HepG2 (cell line): ENCODE results near the gene TDP2. TPM values are rescaled to one million over a fixed set of nuclear protein-coding genes. Genes with fewer than 3 reads are reported as not detected.

Experiments
- ATAC-seq: fragments of 200-7000 bp; cut with Tn5 transposase; 3 replicates; pipeline ENCODE4 v1.9.1; 2020; ENCODE audit warnings: mild to moderate bottlenecking, moderate library complexity
- BruUV-seq: library from RNA; stranded (reverse); fragments of 400-500 nt; replicated peaks from 2 replicates; lab custom pipeline; 2021; lab: Mats Ljungman, UMichigan
- CTCF ChIA-PET: fragments of 300-600 bp; formaldehyde crosslinking; extraction: SDS; loops from one replicate; lab custom pipeline; 2021; ENCODE audit warnings: low total read pairs, inconsistent platforms, low intra/inter-chr PET ratio; lab: Yijun Ruan, JAX
- POLR2A ChIA-PET: fragments of 350-600 bp; sonication (Branson Sonifier 250); formaldehyde crosslinking; loops from one replicate; lab custom pipeline; 2020; ENCODE audit warnings: antibody characterized with exemption, inconsistent platforms; lab: Yijun Ruan, JAX
- DNase-seq: peaks from one replicate; pipeline ENCODE4 v3.0.0-alpha.2; 2015; ENCODE audit warnings: low spot score
- FAIRE-seq: peaks from 3 replicates; lab custom pipeline; 2011; peaks lifted over from hg19 to GRCh38; lab: Jason Lieb, UNC
- H2AFZ ChIP-seq: one replicate; pipeline ENCODE4 v1.6.1; 2011; ENCODE audit warnings: low read length, inconsistent platforms
- H3K27ac ChIP-seq: fragments of 300-600 bp; 3 replicates; pipeline ENCODE4 v1.8.0; 2011; ENCODE audit warnings: mixed run types, mild to moderate bottlenecking, mixed read lengths, low read length, inconsistent platforms; ENCODE audit not compliant: insufficient read depth; ENCODE audit errors: extremely low read length
- H3K27me3 ChIP-seq, 2 experiments: fragments of 200-600 bp in 1 of 2; 2 replicates in 1 of 2; 3 replicates in 1 of 2; pipeline versions ENCODE4 v1.6.0 to v1.8.0; 2011; ENCODE audit warnings: low read length in 2 of 2, mild to moderate bottlenecking in 2 of 2, moderate library complexity in 2 of 2, inconsistent platforms in 1 of 2; ENCODE audit not compliant: insufficient read depth in 2 of 2, control insufficient read depth in 1 of 2
- H3K36me3 ChIP-seq, 2 experiments: fragments of 200-600 bp in 1 of 2; replicated peaks in 1 of 2; 2 replicates in 1 of 2; 3 replicates in 1 of 2; pipeline versions ENCODE4 v1.5.1 to v1.8.0; 2011; ENCODE audit warnings: low read length in 2 of 2, inconsistent platforms in 1 of 2; ENCODE audit not compliant: insufficient read depth in 2 of 2, control insufficient read depth in 1 of 2
- H3K4me1 ChIP-seq: 2 replicates; pipeline ENCODE4 v1.5.1; 2012; ENCODE audit warnings: low read length, inconsistent platforms; ENCODE audit not compliant: insufficient read depth
- H3K4me2 ChIP-seq: 2 replicates; pipeline ENCODE4 v1.6.0; 2011; ENCODE audit warnings: low read depth, low read length, inconsistent platforms
- H3K4me3 ChIP-seq, 3 experiments: fragments of 200-600 bp in 1 of 3; sonication (generic), shearing (Covaris generic) in 1 of 3; replicated peaks in 1 of 3; 2 replicates each; pipeline ENCODE4 v1.5.1; 2011 to 2016; ENCODE audit warnings: low read length in 3 of 3, inconsistent platforms in 2 of 3, low read depth in 2 of 3, mild to moderate bottlenecking in 2 of 3, control low read depth in 1 of 3, mixed read lengths in 1 of 3; ENCODE audit not compliant: insufficient read depth in 1 of 3
- H3K79me2 ChIP-seq: one replicate; pipeline ENCODE4 v1.6.1; 2011; ENCODE audit warnings: low read length, inconsistent platforms; ENCODE audit not compliant: insufficient read depth
- H3K9ac ChIP-seq: 2 replicates; pipeline ENCODE4 v1.6.0; 2011; ENCODE audit warnings: mild to moderate bottlenecking, low read depth, low read length, inconsistent platforms; ENCODE audit not compliant: insufficient read depth
- H3K9me3 ChIP-seq: 2 replicates; pipeline ENCODE4 v1.5.1; 2012; ENCODE audit warnings: mild to moderate bottlenecking, low read length
- H4K20me1 ChIP-seq: 2 replicates; pipeline ENCODE4 v1.6.0; 2011; ENCODE audit warnings: inconsistent platforms, mild to moderate bottlenecking, low read length, moderate library complexity; ENCODE audit not compliant: insufficient read depth
- ARID5B ChIP-seq: IDR thresholded peaks from 2 replicates; pipeline ENCODE4 v1.4.0; 2020; ENCODE audit warnings: mild to moderate bottlenecking, missing genetic modification reagents
- GLI4 ChIP-seq: sonication (generic); formaldehyde crosslinking; IDR thresholded peaks from 2 replicates; pipeline ENCODE4 v1.5.1; 2020; ENCODE audit warnings: missing genetic modification reagents, mild to moderate bottlenecking, moderate library complexity, borderline replicate concordance
- NCOA1 ChIP-seq: sonication (generic); formaldehyde crosslinking; IDR thresholded peaks from 2 replicates; pipeline ENCODE4 v1.9.0; 2021; ENCODE audit warnings: missing genetic modification reagents
- POLR2A ChIP-seq, 2 experiments: IDR thresholded peaks; 2 replicates each; pipeline ENCODE4 v1.6.1; 2011; ENCODE audit warnings: low read depth in 2 of 2, low read length in 2 of 2, mild to moderate bottlenecking in 1 of 2, moderate library complexity in 1 of 2; ENCODE audit not compliant: insufficient read depth in 1 of 2
- POLR2AphosphoS5 ChIP-seq: IDR thresholded peaks from 2 replicates; pipeline ENCODE4 v1.6.1; 2012; ENCODE audit warnings: low read depth, low read length
- POLR2G ChIP-seq: fragments of 200-400 bp; formaldehyde crosslinking; IDR thresholded peaks from 2 replicates; pipeline ENCODE4 v1.6.1; 2018; ENCODE audit warnings: mild to moderate bottlenecking, low read depth, low read length, moderate library complexity
- RBM22 ChIP-seq: fragments of 200-400 bp; formaldehyde crosslinking; optimal IDR thresholded peaks from 2 replicates; pipeline ENCODE3; 2017; ENCODE audit warnings: mild to moderate bottlenecking, low read length, moderate library complexity
- TFAP4 ChIP-seq: sonication (generic); IDR thresholded peaks from 2 replicates; pipeline ENCODE4 v1.6.1; 2016; ENCODE audit warnings: low read depth, borderline replicate concordance
- THAP8 ChIP-seq: sonication (generic); formaldehyde crosslinking; IDR thresholded peaks from 2 replicates; pipeline ENCODE4 v1.5.1; 2020; ENCODE audit warnings: missing genetic modification reagents, mild to moderate bottlenecking, borderline replicate concordance
- ZIK1 ChIP-seq: sonication (generic); formaldehyde crosslinking; IDR thresholded peaks from 2 replicates; pipeline ENCODE4 v1.5.0; 2020; ENCODE audit warnings: mild to moderate bottlenecking, low read depth, missing genetic modification reagents, borderline replicate concordance
- ZNF18 ChIP-seq: sonication (generic); formaldehyde crosslinking; IDR thresholded peaks from 2 replicates; pipeline ENCODE4 v1.8.0; 2022; ENCODE audit warnings: mild to moderate bottlenecking, missing genetic modification reagents; ENCODE audit not compliant: insufficient replicate concordance
- ZNF639 ChIP-seq: conservative IDR thresholded peaks from 2 replicates; pipeline ENCODE4 v1.6.1; 2018; ENCODE audit warnings: missing genetic modification reagents
- ZNF883 ChIP-seq: sonication (generic); formaldehyde crosslinking; IDR thresholded peaks from 2 replicates; pipeline ENCODE4 v1.5.1; 2020; ENCODE audit warnings: mild to moderate bottlenecking, missing genetic modification reagents; ENCODE audit errors: not compliant biosample characterization
- WGBS: methylation state at CpG from one replicate; pipeline ENCODE4 v1.1.6; 2017; ENCODE audit warnings: low lambda C conversion rate; 5-methylcytosine and 5-hydroxymethylcytosine counted together
- in situ Hi-C: cut with HindIII; loops from 2 replicates; pipeline ENCODE4 v1.10.0; 2017; ENCODE audit warnings: low pct_unique_long_range_greater_than_20kb; ENCODE audit not compliant: extremely low pct_ligation_motif_present
- intact Hi-C: fragments of 100-400 bp; cut with micrococcal nuclease; formaldehyde crosslinking; loops from one replicate; pipeline ENCODE4 v1.10.0; 2022; ENCODE audit not compliant: unreplicated experiment
- polyA plus RNA-seq, 8 experiments: library from polyadenylated mRNA; depleted of rRNA in 3 of 8; stranded (reverse) in 7 of 8; unstranded in 1 of 8; fragments of >200 nt; fragmentation: Illumina TruSeq in 4 of 8; extraction: Trizol in 4 of 8; gene quantifications; 2 replicates each; pipeline versions ENCODE4 v1.2.1 to v1.2.3, GENCODE V29; 2011 to 2016; ENCODE audit warnings: low read depth in 4 of 8, missing spikeins in 1 of 8, mixed read lengths in 1 of 8; ENCODE audit not compliant: insufficient read depth in 1 of 8
- total RNA-seq, 5 experiments: library from RNA; depleted of rRNA; stranded (reverse); fragments of >200 nt; fragmentation: Illumina TruSeq; extraction: Trizol; gene quantifications; 2 replicates each; pipeline ENCODE4 v1.2.3, GENCODE V29; 2016; ENCODE audit warnings: low read depth in 1 of 5

The TDP2 gene
- total and polyA plus RNA-seq, 2 of the 13 experiments (the other 11 are each of a cell fraction or from before 2014, with no cell fraction given) = 30.5 to 42.6 TPM

GRCh38 chr6:24702720-24703282, 36.1 kb upstream of the TDP2 start:
- no TSS peak for BruUV-seq
- in situ Hi-C loops = no loop called here
- 95% methylated on average over 4 of the region's 4 CpGs for WGBS
- Histone ChIP-seq H4K20me1 (no peaks in the 10 kb centered on the region), H3K9me3 (no peaks in the 10 kb centered on the region), H3K27ac (no peak overlapping the region), H3K4me1 (peaks cover 12% of the 10 kb centered on the region), H3K9ac (no peak overlapping the region), H3K79me2 (no peaks in the 10 kb centered on the region), H2AFZ (no peak overlapping the region), H3K4me3 (no peak overlapping the region), H3K27me3 (no peaks in the 10 kb centered on the region), H3K4me2 (no peak overlapping the region), H3K36me3 (peaks cover 6 to 46% of the 10 kb centered on the region in 2 experiments)
- intact Hi-C loops = loop anchor here (10.0 kb wide), 1 partner anchor 372 kb away; no protein-coding TSS in a partner anchor
- no peak for DNase-seq
- ATAC-seq = peak; percentile 8
- no peak for FAIRE-seq
- CTCF ChIA-PET = no interaction called here
- TF ChIP-seq RBM22 = peak; percentile 47
- TF ChIP-seq ARID5B (CRISPR knock-in tag) = no peak
- TF ChIP-seq NCOA1 (CRISPR knock-in tag) = no peak
- no peak for TF ChIP-seq ZIK1
- peak; percentile 7 for TF ChIP-seq POLR2AphosphoS5
- TF ChIP-seq ZNF883 = no peak
- TF ChIP-seq TFAP4 = 0 out of 2 replicates have a peak, but pooled peaks have one; percentile 34
- TF ChIP-seq THAP8 (CRISPR knock-in tag) = no peak
- TF ChIP-seq POLR2G = peak; percentile 45; the same call in 1 of the 2 replicates
- TF ChIP-seq ZNF639 (CRISPR knock-in tag) = no peak
- 0 out of 4 replicates have a peak, but pooled peaks of 1 of the 2 experiments have one; percentile 17 for TF ChIP-seq POLR2A (IDR thresholded peaks at IDR 0.05; ENCODE audit: insufficient read depth in 1 of 2, low read depth in 2 of 2, low read length in 2 of 2)
- TF ChIP-seq GLI4 (CRISPR knock-in tag) = no peak
- TF ChIP-seq ZNF18 (CRISPR knock-in tag) = no peak
- TF ChIP-seq, all 625 proteins: peak for 5
- POLR2A ChIA-PET = interaction anchor here (0.7 to 3.8 kb wide), 5 partner anchors 10 to 63 kb away, joined by 3 to 18 read pairs (median 7); partner anchors contain the start of gene C6orf62
